ENCODE data around the gene CFAP97D2.

Gene CFAP97D2

DNA sequence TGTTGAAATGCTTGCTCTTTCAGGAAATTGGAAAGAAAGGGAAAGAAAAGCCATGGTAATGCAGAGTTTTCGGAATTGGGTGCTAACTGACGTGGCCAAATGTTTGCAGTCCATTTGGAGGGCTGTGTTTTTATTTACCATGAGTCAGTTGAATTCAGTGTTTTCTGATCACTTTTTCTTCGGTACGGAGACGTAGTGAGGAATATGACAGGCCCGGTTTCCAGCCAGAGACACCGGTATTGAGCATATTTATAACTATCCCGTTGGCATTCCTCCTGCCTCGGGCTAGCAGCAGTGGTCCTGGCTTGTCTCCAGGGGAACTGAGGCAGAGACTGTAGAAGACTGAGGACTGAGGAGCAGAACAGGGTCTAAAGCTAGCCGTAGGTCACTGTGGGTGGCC lies 56.6 kb downstream of the CFAP97D2 start:
- no peak for TF ChIP-seq CTCF (IDR thresholded peaks at IDR 0.05; ENCODE audit: control extremely low read depth, extremely low read depth, low read depth, missing control alignments)
- POLR2A ChIA-PET, result no interaction called here
- CTCF ChIA-PET, result interaction anchor here (0.8 to 2.5 kb wide), 6 partner anchors 9 to 357 kb away, joined by 3 to 9 read pairs (median 4); no protein-coding TSS in a partner anchor
- DNase-seq (ENCODE audit: extremely low spot score), result no peak

GRCh38 chr13:114236227-114236626 lies 57.2 kb downstream of the CFAP97D2 start:
- ChIA-PET POLR2A (no interaction called here), CTCF (interaction anchor here (0.8 to 2.5 kb wide), 5 partner anchors 10 to 102 kb away, joined by 3 to 9 read pairs (median 4); no protein-coding TSS in a partner anchor)
- no peak for TF ChIP-seq CTCF (IDR thresholded peaks at IDR 0.05; ENCODE audit: control extremely low read depth, extremely low read depth, low read depth, missing control alignments)
- DNase-seq (ENCODE audit: extremely low spot score), result no peak

- POLR2A ChIA-PET, result no interaction called here
- CTCF ChIA-PET, result interaction anchor here (0.8 to 2.5 kb wide), 4 partner anchors 11 to 18 kb away, joined by 3 to 9 read pairs (median 4); no protein-coding TSS in a partner anchor
- TF ChIP-seq CTCF (IDR thresholded peaks at IDR 0.05; ENCODE audit: control extremely low read depth, extremely low read depth, low read depth, missing control alignments), result no peak
- no peak for DNase-seq (ENCODE audit: extremely low spot score)
Measured at GRCh38 chr13:114237415-114238112, 58.5 kb downstream of the CFAP97D2 start.

GRCh38 chr13:114241918-114242317 lies 62.9 kb downstream of the CFAP97D2 start:
- no peak for TF ChIP-seq CTCF (IDR thresholded peaks at IDR 0.05; ENCODE audit: control extremely low read depth, extremely low read depth, low read depth, missing control alignments)
- POLR2A ChIA-PET, result no interaction called here
- DNase-seq (ENCODE audit: extremely low spot score), result no peak
- CTCF ChIA-PET, result no interaction called here

DNA sequence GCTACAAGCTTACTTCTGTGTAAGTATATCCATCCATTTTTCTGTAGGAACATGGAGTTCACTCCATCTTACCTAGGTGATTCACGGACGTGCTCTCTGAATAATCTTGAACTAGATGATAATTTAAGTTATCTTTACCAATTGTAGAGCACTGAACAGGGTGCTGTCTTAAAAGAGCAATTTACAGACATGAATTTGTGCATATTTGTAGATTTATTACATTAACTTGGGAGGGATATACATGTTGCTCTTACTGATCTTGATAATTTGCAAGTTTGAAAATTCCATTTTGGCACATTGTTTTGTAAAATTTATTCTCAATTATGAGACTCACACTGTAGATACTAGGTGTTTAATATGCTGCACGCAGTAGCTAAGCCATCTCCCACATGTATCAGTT lies 64.9 kb downstream of the CFAP97D2 start:
- ChIA-PET CTCF (interaction anchor here (1.0 kb wide), 1 partner anchor 9 kb away, joined by 3 read pairs; no protein-coding TSS in a partner anchor), POLR2A (no interaction called here)

DNA sequence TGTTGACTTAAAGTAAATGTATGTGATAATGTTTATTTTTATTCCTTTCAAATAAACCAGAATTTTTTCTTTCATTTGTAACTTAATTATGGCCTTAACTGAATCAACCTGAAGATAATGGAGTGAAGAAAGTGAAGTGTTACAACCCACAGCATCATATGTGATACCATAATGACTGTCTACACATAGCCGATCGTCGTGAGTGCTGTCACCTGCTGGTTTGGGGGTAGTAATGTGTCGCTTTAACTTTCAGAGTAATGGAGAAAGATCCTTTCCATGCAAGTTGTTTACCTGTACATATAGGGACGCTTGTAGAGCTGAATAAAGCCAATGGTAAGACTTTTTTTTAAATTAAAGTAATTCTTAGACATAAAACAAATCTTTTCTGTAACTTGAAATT lies 65.6 kb downstream of the CFAP97D2 start:
- CTCF ChIA-PET, result interaction anchor here (1.0 kb wide), 1 partner anchor 8 kb away, joined by 3 read pairs; no protein-coding TSS in a partner anchor
- DNase-seq (ENCODE audit: extremely low spot score), result no peak
- POLR2A ChIA-PET, result interaction anchor here (0.6 kb wide), 1 partner anchor 49 kb away, joined by 6 read pairs; no protein-coding TSS in a partner anchor
- TF ChIP-seq CTCF (IDR thresholded peaks at IDR 0.05; ENCODE audit: control extremely low read depth, extremely low read depth, low read depth, missing control alignments), result no peak

More for the DNA sequence above, 64.9 kb downstream of the CFAP97D2 start:
- no peak for TF ChIP-seq CTCF (IDR thresholded peaks at IDR 0.05; ENCODE audit: control extremely low read depth, extremely low read depth, low read depth, missing control alignments)
- DNase-seq (ENCODE audit: extremely low spot score), result no peak
